ENCODE results near the gene TFEB.

- TF ChIP-seq, protein P1, sequence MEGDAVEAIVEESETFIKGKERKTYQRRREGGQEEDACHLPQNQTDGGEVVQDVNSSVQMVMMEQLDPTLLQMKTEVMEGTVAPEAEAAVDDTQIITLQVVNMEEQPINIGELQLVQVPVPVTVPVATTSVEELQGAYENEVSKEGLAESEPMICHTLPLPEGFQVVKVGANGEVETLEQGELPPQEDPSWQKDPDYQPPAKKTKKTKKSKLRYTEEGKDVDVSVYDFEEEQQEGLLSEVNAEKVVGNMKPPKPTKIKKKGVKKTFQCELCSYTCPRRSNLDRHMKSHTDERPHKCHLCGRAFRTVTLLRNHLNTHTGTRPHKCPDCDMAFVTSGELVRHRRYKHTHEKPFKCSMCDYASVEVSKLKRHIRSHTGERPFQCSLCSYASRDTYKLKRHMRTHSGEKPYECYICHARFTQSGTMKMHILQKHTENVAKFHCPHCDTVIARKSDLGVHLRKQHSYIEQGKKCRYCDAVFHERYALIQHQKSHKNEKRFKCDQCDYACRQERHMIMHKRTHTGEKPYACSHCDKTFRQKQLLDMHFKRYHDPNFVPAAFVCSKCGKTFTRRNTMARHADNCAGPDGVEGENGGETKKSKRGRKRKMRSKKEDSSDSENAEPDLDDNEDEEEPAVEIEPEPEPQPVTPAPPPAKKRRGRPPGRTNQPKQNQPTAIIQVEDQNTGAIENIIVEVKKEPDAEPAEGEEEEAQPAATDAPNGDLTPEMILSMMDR (IDR thresholded peaks at IDR 0.05; ENCODE audit: extremely low read depth in 1 of 2, insufficient read depth in 1 of 2, low read depth in 1 of 2, low read length in 2 of 2), result no peak
- no peak for TF ChIP-seq POLR2A (IDR thresholded peaks at IDR 0.05; ENCODE audit: low read depth, low read length)
- TF ChIP-seq EZH2 (IDR thresholded peaks at IDR 0.05; ENCODE audit: borderline replicate concordance, low read depth, low read length, severe bottlenecking), result no peak
- TF ChIP-seq POLR2AphosphoS5 (IDR thresholded peaks at IDR 0.05; ENCODE audit: insufficient read depth, low read depth, low read length), result no peak
- TF ChIP-seq, protein P2, sequence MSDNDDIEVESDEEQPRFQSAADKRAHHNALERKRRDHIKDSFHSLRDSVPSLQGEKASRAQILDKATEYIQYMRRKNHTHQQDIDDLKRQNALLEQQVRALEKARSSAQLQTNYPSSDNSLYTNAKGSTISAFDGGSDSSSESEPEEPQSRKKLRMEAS (IDR thresholded peaks at IDR 0.05; ENCODE audit: insufficient read depth, insufficient read length), result peak; percentile 15
- TF ChIP-seq JUN (IDR thresholded peaks at IDR 0.05; ENCODE audit: borderline replicate concordance, insufficient read depth, insufficient read length, low read depth), result peak; percentile 5
- no peak for TF ChIP-seq FOS (IDR thresholded peaks at IDR 0.05; ENCODE audit: borderline replicate concordance, insufficient read depth, low read length)
These were observed 28.1 kb upstream of the TFEB start for GRCh38 chr6:41763470-41763869.

Data from endothelial cell of umbilical vein (primary cell).